Panc1 (cell line): ENCODE measurements around the gene INSYN2B.

Experiments used
- POLR2AphosphoS5 ChIP-seq: IDR thresholded peaks from 2 replicates; pipeline ENCODE4 v1.6.1; 2012; ENCODE audit warnings: mild to moderate bottlenecking, low read depth, low read length, moderate library complexity
- TCF7L2 ChIP-seq: IDR thresholded peaks from 2 replicates; pipeline ENCODE4 v1.6.1; 2011; ENCODE audit warnings: mild to moderate bottlenecking, low read depth, low read length, inconsistent platforms
- TF ChIP-seq, protein P1 (sequence below): fragments of 450-650 bp; IDR thresholded peaks from 2 replicates; pipeline ENCODE4 v1.5.1; 2017; ENCODE audit warnings: mild to moderate bottlenecking
- TF ChIP-seq, protein P2 (sequence below), 2 experiments: IDR thresholded peaks; 2 replicates each; pipeline ENCODE4 v1.6.1; 2011 to 2012; ENCODE audit warnings: low read depth in 2 of 2, control low read depth in 1 of 2, low read length in 1 of 2, mild to moderate bottlenecking in 1 of 2, moderate library complexity in 1 of 2; ENCODE audit not compliant: insufficient read depth in 1 of 2

DNA sequence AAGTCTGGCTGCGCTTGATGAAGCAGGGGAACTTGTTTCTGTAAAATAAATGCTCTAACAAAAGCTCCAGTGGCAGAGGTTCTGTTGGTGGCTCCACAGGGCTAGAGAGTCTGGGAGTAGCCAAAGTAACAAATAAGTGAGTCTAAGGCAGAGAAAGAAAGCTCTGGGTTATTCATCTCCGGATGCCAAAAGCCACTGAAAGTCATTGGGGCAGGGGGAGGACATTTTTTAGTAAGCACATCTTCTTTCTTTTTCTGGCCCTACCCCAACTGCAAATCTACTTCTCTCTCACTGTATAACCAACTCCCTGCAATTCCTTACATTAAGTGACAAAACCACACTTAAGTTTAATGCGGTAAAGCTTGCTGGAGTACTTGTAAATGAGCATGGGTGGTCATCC lies 141.6 kb downstream of the INSYN2B start:
- TF ChIP-seq, protein P1, sequence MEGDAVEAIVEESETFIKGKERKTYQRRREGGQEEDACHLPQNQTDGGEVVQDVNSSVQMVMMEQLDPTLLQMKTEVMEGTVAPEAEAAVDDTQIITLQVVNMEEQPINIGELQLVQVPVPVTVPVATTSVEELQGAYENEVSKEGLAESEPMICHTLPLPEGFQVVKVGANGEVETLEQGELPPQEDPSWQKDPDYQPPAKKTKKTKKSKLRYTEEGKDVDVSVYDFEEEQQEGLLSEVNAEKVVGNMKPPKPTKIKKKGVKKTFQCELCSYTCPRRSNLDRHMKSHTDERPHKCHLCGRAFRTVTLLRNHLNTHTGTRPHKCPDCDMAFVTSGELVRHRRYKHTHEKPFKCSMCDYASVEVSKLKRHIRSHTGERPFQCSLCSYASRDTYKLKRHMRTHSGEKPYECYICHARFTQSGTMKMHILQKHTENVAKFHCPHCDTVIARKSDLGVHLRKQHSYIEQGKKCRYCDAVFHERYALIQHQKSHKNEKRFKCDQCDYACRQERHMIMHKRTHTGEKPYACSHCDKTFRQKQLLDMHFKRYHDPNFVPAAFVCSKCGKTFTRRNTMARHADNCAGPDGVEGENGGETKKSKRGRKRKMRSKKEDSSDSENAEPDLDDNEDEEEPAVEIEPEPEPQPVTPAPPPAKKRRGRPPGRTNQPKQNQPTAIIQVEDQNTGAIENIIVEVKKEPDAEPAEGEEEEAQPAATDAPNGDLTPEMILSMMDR, result no peak
- TF ChIP-seq POLR2AphosphoS5 (no peak), TCF7L2 (no peak)
- TF ChIP-seq, protein P2, sequence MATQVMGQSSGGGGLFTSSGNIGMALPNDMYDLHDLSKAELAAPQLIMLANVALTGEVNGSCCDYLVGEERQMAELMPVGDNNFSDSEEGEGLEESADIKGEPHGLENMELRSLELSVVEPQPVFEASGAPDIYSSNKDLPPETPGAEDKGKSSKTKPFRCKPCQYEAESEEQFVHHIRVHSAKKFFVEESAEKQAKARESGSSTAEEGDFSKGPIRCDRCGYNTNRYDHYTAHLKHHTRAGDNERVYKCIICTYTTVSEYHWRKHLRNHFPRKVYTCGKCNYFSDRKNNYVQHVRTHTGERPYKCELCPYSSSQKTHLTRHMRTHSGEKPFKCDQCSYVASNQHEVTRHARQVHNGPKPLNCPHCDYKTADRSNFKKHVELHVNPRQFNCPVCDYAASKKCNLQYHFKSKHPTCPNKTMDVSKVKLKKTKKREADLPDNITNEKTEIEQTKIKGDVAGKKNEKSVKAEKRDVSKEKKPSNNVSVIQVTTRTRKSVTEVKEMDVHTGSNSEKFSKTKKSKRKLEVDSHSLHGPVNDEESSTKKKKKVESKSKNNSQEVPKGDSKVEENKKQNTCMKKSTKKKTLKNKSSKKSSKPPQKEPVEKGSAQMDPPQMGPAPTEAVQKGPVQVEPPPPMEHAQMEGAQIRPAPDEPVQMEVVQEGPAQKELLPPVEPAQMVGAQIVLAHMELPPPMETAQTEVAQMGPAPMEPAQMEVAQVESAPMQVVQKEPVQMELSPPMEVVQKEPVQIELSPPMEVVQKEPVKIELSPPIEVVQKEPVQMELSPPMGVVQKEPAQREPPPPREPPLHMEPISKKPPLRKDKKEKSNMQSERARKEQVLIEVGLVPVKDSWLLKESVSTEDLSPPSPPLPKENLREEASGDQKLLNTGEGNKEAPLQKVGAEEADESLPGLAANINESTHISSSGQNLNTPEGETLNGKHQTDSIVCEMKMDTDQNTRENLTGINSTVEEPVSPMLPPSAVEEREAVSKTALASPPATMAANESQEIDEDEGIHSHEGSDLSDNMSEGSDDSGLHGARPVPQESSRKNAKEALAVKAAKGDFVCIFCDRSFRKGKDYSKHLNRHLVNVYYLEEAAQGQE (IDR thresholded peaks at IDR 0.05; ENCODE audit: insufficient read depth in 1 of 2, low read depth in 2 of 2, low read length in 1 of 2), result no peak
